HG03097 (cell line): ENCODE results near the gene TCL1A.
"Not testable (repeated sequence)": the region's sequence is repeated elsewhere in the genome, so short reads cannot be mapped to it uniquely, and the experiment has no call there.

ENCODE experiments used
- ATAC-seq: cut with Tn5 transposase; IDR thresholded peaks from one replicate; pipeline ENCODE4 v1.9.1; 2021; ENCODE audit not compliant: unreplicated experiment, low FRiP score

The TCL1A gene

DNA sequence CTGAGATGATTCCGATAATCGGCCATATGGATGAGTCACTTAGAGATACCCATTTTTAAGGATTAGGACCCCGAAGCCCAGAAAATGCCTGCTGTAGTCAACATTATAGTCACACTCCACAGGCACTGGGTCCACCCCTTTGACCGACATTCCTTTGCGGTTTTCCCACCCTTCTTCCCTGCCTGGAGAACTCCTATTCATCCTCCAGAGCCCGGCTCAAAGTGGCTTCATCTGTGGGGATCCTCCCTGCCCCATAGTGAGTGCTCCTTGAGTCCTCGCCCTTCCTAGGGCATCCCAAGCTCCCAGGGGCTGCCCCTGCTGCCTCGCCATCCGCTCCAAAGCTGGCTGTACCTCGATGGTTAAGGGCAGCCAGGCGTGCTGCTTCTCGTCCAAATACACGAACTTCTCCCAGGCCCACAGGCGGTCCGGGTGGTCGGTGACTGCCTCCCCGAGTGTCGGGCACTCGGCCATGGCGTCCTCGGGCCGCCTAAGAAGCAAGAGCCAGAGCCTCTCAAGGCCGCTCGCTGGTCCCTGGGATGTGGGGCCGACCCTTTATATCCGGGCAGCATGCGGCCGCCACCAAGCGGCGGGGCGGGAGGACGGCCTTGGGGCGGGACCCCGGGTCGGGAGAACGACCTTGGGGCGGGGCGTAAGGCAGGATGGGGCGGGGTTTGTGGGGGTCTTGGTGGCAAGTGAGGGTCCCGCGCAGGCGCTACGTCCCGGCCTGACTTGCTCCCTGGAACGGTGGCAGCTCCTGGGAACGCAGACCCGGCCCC is at the start of gene TCL1A:
Gene TCL1A, minus strand, starts transcription at position 530 of the 776 bp plus-strand sequence. Its CDS starts 59 bp downstream, at position 471.
- peak; percentile 60 for ATAC-seq

GRCh38 chr14:95763032-95763431 is 49.1 kb upstream of the TCL1A start:
- not testable (repeated sequence) for ATAC-seq

DNA sequence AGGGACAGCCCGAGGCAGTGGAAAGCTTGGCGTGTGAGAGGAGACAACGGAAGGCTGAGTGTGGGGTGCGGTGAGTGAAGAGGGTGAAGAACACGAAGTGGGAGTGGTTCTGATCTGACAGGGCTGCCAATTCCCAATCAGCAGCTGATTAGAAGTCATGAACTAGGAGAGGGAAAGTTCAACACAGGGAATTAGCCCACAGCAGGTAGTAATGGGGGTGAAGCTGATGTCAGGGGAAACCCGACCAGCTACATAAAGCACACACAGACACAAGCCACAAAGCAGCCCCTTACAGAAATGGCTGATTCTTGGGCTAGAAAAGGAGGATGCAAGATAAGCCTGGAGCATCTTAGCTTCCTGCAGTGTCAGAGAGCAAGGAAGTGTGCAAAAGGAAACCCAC is 47.5 kb upstream of the TCL1A start:
- ATAC-seq = no peak

DNA sequence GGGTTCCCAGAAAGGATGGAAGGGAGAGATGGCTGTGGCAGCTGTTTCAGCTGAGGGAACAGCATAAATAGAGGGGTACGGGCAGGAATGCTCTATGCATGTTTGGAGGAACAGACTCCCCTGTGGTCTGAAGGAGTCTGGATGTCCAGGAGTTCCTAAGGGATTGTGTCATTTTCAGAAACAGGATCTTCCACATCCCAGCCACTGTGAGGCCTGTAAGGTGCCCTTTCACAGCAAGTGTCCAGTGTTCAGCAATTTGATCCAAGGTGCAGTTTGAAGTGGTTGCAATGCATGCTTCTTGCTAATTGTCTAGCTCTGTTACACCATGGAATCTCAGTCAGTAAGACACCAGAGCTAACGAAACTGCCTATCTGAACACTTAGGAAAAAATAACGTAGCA is 46.7 kb upstream of the TCL1A start:
- no peak for ATAC-seq

DNA sequence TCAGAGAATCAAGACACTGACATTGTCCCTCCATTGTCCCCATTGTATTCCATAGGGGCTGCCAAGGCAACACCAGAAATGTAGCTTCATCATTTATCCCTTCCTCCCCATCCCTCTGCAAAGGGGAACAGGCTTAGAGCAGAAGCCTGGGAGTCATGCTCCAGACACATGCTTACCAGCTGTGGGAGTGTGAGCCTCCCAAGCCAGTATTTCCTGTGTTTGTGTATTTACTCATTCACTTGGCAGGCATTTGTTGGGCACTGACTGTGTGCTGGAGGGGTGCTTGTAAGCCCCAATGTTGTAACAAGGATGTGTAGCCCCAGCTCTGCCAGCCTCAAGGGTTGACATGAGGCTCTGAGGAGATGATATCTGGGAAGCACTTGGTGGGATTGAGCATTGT is 46.0 kb upstream of the TCL1A start:
- no peak for ATAC-seq

DNA sequence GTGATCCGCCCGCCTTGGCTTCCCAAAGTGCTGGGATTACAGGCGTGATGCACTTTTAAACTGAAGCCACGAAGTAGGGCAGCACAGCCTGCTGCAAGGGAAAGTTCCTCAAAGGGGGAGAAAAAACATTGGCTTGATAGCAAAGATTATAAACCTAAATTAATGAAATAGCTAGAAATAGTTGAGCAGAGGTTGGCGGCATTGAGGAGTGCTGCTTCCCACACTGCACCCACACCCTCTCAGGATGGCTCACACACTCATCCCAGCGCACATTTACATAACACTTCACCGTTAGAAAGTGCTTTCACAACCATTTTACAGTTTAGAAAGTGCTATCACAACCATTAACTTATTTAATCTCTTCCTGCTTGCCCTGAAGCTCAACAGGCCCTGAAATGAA is 44.4 kb upstream of the TCL1A start:
- ATAC-seq = no peak

GRCh38 chr14:95756751-95757150 is 42.8 kb upstream of the TCL1A start:
- no peak for ATAC-seq

DNA sequence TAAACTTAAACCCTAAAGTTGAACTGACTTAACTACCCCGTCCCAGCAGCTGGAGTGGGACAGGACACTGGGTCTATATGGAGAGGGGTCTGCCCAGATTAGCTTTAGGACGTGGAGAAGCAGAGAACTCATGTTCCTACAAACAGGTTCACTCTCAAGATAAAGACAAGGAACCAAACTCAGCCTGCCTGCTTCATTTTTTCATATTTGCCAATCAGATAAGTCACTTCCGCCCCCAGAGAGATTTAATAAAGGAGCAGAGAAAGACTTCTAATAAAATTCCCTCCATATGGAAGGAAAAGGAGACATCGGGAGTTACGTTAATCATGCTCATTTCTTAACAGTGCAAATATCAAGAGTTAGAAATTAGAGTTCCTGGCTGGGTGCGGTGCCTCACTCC is 42.2 kb upstream of the TCL1A start:
- no peak for ATAC-seq

- no peak for ATAC-seq
Measured at GRCh38 chr14:95741781-95742180, 27.9 kb upstream of the TCL1A start.

DNA sequence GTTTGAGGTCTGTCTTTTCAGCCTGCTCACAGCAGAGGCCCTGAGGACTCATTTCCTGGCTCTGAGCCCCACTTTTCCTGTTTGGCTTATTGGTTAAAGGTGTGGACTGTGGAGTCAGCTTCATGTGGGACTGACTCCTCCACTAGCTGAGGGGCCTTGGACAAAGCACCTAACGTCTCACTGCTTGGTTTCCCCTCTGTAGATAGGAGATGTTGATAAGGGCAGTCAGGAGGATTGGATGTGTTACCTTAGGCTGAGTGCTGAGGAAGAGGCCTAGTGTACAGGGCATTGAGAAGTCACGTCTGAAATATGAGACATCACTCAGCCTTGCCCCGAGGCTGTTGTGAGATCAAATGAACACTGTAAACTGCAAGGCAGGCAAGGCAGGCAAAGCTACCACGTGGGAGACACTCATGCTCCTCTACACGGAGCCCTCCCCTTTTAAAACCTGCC is 27.1 kb upstream of the TCL1A start:
- no peak for ATAC-seq

- no peak for ATAC-seq
Measured at GRCh38 chr14:95739356-95739755, 25.4 kb upstream of the TCL1A start.

DNA sequence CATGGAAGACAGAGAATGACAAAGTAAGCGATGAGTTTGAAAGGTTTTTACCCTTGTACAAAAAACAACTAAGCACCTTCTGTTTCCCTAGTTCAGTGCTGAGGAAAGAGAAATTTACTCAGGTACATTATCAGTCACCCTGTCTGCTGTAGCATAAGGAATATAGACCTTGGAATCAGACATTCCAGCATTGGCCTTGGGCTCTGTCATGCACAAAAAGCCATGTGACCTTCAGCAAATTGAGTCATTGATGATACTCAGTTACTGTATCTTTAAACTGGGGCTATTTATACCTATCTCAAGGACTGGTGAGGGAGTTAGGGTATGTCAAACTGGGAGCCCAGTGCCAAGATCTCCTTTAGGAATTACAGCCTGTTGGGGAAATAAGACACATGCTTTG is 19.3 kb upstream of the TCL1A start:
- ATAC-seq = no peak

DNA sequence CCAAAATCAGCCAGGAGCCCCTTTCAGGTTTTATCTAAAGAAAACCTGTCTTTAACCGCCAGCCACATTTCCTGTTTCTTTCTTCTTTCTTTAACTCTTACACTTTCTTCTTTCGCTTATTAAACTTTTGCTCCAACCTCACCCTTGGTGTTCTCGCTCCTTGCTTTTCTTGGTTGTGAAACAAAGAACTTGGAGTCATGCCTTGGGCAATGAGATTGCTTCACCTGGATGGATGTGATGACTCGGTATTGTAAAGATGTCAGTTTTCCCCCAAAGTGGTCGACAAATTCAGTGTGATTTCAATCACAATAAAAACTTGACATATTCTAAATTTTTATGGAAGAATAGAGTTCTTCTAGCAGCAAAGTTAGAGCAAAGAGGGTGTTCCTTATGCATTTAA is 16.2 kb upstream of the TCL1A start:
- ATAC-seq = no peak

DNA sequence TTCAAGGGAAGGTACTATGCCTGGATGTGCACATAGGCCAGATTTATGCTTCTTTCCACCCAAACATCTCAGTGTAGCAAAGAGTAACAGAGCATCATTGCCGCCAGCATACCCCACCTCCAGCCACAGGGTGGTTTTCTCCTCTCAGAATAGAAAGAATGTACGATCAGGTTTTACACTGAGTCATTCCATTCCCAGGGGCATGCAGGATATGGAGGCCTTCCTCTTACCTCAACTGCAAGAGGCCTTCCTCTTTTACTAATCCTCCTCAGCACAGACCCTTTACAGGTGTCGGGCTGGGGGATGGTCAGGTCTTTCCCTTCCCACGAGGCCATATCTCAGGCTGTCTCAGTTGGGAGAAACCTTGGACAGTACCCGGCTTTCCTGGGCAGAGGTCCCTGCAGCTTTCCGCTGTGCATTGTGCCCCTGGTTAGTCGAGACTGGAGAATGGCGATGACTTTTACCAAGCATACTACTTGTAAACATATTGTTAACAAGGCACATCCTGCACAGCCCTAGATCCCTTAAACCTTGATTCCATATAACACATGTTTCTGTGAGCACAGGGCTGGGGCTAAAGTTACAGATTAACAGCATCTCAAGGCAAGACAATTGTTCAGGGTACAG is 15.6 kb upstream of the TCL1A start:
- not testable (repeated sequence) for ATAC-seq

DNA sequence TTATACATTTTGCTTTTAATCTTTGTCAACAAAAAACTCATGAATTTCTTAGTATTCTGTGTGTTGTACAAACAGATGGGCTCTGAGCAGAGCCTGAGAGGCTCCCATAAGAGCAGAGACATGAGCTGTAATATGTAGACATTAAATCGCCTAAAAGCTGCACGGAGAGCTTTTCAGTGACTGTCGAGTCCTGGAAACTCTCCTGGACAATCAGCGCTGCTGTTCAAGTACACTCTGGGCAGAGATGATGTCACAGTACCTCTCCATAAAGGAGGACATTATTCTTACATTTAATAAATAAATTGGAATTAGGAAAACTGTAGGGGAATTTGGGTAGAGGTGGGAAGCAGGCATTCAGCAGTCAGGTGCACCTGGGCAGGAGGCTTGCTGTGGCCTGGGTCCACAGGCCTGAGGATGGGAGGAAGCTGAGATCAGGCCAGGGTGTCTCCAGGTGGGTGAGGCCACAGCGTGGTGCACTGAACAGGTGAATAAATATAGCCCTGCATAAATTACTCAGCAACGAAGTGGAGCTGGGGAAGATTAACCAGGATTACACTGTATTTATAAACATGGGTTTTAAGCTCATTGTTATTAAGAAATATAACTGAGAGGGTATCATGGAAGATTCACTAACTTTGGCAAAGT is 13.3 kb upstream of the TCL1A start:
- no peak for ATAC-seq

DNA sequence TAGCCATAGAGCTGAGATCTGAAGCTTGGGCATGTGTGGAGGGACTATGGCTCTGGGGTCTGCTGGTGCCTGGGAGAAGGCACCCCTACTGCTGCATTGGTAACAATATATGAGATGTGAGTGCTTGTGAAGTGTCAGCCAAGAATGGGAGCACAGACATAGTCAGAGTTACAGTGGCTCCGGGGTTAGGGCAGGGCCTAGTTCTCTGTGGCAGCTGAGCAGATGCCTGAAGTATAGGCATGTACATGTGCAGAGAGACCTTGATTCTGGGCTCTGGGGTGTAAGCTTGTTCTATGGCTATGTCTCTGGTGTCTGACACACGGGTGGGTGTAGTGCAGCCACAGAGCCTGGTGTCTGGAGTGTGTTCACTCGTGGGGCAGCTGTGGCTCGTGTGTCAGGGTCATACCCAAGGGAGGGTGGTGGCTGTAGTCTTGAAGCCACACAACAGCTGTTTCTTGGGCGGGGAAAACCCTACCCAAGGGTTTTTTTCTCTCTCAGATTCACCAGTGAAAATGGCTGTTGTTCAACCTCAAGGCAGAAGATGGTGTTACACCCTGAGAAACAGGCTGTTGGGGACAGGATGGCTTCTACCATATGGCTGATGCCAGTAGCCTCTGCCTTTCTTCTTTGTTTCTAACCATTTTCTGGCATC is 11.9 kb upstream of the TCL1A start:
- ATAC-seq = peak; percentile 69

DNA sequence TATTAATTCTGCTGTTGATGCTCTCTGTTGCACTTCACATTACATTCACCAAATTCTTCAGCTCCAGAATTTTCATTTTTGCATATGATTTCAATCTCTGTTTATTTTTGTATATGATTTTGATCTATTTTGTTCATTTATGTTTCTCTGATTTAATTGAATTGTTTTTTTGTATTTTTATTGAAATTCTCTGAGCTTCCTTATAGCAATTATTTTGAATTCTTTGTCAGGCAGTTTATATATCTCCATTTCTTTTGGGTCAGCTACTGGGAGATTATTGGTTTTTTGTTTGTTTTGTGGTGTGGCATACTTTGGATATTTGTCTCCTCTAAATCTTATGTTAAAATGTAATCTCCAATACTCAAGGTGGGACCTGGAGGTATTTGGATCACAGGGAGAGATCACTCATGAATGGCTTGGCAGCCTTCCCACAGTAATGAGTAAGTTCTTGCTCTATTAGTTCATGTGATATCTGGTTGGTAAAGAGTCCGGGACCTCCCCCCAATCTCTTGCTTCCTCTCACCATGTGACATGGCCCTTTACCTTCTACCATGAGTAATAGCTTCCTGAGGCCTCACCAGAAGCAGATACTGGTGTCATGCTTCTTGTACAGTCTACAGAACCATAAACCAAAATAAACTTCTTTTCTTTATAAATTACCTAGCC is 8.7 kb upstream of the TCL1A start:
- no peak for ATAC-seq

DNA sequence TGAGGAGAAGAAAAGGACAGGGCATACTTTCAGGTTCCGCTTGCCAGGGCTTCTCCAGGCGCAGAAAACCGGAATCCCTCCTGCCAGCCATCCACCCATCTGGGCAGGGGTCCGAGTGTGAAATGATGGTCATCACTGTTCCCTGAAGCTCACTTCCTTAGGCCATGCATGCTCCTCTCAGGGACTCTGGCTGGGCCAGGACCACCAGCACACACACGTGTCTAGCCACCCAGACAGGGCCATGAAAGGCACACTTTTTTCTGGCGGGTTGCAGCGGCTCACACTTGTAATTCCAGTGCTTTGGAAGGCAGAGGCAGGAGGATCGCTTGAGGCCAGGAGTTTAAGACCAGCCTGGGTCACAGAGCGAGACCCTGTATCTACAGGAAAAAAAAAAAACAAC is 1.5 kb downstream of the TCL1A start:
- ATAC-seq = no peak

GRCh38 chr14:95711476-95712176 is 2.3 kb downstream of the TCL1A start:
- ATAC-seq = no peak

DNA sequence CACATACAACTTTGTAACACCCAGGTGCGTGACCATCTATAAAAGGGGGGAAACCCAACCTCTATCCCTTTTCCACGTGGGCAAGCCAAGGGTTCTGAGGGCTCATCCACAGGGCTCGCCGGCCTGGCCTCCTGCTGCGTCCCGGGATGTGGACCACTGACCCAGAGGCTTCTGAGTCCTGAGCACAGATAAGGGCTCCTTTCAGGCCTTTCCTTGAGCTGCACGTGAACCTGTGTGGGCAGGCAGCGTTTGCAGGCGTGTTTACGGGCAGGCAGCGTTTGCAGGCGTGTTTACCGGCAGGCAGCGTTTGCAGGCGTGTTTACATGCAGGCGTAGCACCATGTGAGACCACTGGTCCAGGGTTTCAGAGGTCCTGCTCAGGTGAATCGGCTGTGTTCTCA is 3.8 kb downstream of the TCL1A start:
- ATAC-seq = no peak
